Sciatic nerve (tissue), 2 donors: ENCODE data around the gene NGDN. TPM values are rescaled to one million over a fixed set of nuclear protein-coding genes. Genes with fewer than 3 reads are reported as not detected.
A peak's percentile ranks its signal among the peaks of the same experiment; 100 is the strongest.

Experiments
- ATAC-seq: fragments of 200-7000 bp; cut with Tn5 transposase; one replicate; pipeline ENCODE4 v1.9.1; 2020; ENCODE audit warnings: mild to moderate bottlenecking, moderate library complexity
- DNase-seq: peaks from one replicate; pipeline ENCODE4 v3.0.0-alpha.2; 2020; ENCODE audit warnings: low spot score
- intact Hi-C: fragments of 100-400 bp; cut with DNase I; formaldehyde crosslinking; loops from one replicate; pipeline ENCODE4 v1.14.2; 2022
- total RNA-seq: library from RNA; stranded (reverse); fragmentation: NEBNext Ultra II Directional; extraction: Animal tissue kit (Norgen Biotek cat#: 25700); gene quantifications from one replicate; pipeline ENCODE4 v1.2.1, GENCODE V29; 2021
- donor health status: DM: no; HTN: no; CAD: no.
- donor health status: DM: no; HTN: no; CAD: no.

NGDN gene
- total RNA-seq, 1 donor from 2014 or later: 41.1 TPM

GRCh38 chr14:23457587-23458445 lies 11.7 kb upstream of the NGDN start:
- ATAC-seq (no peak), DNase-seq (no peak)
- intact Hi-C loops: no loop called here

GRCh38 chr14:23460960-23461359 lies 8.5 kb upstream of the NGDN start:
- intact Hi-C loops: loop anchor here (10.0 kb wide), 1 partner anchor 136 kb away; the partner anchor contains the start of gene PABPN1
- ATAC-seq: no peak
- DNase-seq: no peak

- no peak for ATAC-seq
- intact Hi-C loops: loop anchor here (10.0 kb wide), 1 partner anchor 140 kb away; the partner anchor contains the start of gene PABPN1
Observed at GRCh38 chr14:23464700-23465099, 4.8 kb upstream of the NGDN start.

GRCh38 chr14:23465261-23465660 lies 4.2 kb upstream of the NGDN start:
- intact Hi-C loops: loop anchor here (10.0 kb wide), 1 partner anchor 140 kb away; the partner anchor contains the start of gene PABPN1
- DNase-seq (no peak), ATAC-seq (no peak)

More at GRCh38 chr14:23464700-23465099, 4.8 kb upstream of the NGDN start:
- DNase-seq: no peak

- no peak for ATAC-seq
- intact Hi-C loops: loop anchor here (10.0 kb wide), 1 partner anchor 144 kb away; the partner anchor contains the start of gene PABPN1
Observed at GRCh38 chr14:23468704-23469126, 788 bp upstream of the NGDN start.

GRCh38 chr14:23469906-23470403 lies 452 bp downstream of the NGDN start:
- ATAC-seq (no peak), DNase-seq (no peak)
- intact Hi-C loops: loop anchor here (10.0 kb wide), 1 partner anchor 145 kb away; the partner anchor contains the start of gene PABPN1

More at GRCh38 chr14:23468704-23469126, 788 bp upstream of the NGDN start:
- DNase-seq: no peak

- ATAC-seq: no peak
- intact Hi-C loops: no loop called here
- no peak for DNase-seq
Observed at GRCh38 chr14:23470947-23471346, 1.4 kb downstream of the NGDN start.

- DNase-seq (peak; percentile 75), ATAC-seq (peak; percentile 64)
- intact Hi-C loops: no loop called here
Observed at GRCh38 chr14:23478109-23478759, 8.7 kb downstream of the NGDN start.

GRCh38 chr14:23481362-23481970 lies 12.0 kb downstream of the NGDN start:
- ATAC-seq (no peak), DNase-seq (no peak)
- intact Hi-C loops: loop anchor here (5.0 kb wide), 1 partner anchor 81 kb away; no protein-coding TSS in a partner anchor

GRCh38 chr14:23481979-23482822 lies 12.7 kb downstream of the NGDN start:
- intact Hi-C loops: loop anchor here (5.0 kb wide), 1 partner anchor 80 kb away; no protein-coding TSS in a partner anchor
- ATAC-seq: no peak
- no peak for DNase-seq

- DNase-seq (no peak), ATAC-seq (no peak)
- intact Hi-C loops: loop anchor here (5.0 kb wide), 1 partner anchor 80 kb away; no protein-coding TSS in a partner anchor
Observed at GRCh38 chr14:23482823-23483148, 13.3 kb downstream of the NGDN start.

GRCh38 chr14:23483236-23483854 lies 13.8 kb downstream of the NGDN start:
- DNase-seq: no peak
- peak; percentile 52 for ATAC-seq
- intact Hi-C loops: loop anchor here (5.0 kb wide), 1 partner anchor 79 kb away; no protein-coding TSS in a partner anchor

GRCh38 chr14:23485326-23485725 lies 15.8 kb downstream of the NGDN start:
- intact Hi-C loops: no loop called here
- no peak for DNase-seq
- no peak for ATAC-seq

GRCh38 chr14:23486036-23486435 lies 16.5 kb downstream of the NGDN start:
- intact Hi-C loops: no loop called here
- DNase-seq (no peak), ATAC-seq (no peak)

- intact Hi-C loops: no loop called here
- DNase-seq: no peak
- no peak for ATAC-seq
Observed at GRCh38 chr14:23487216-23487615, 17.7 kb downstream of the NGDN start.

GRCh38 chr14:23492618-23493272 lies 23.2 kb downstream of the NGDN start:
- no peak for ATAC-seq
- DNase-seq: no peak
- intact Hi-C loops: no loop called here

GRCh38 chr14:23494223-23494622 lies 24.7 kb downstream of the NGDN start:
- no peak for DNase-seq
- ATAC-seq: no peak
- intact Hi-C loops: no loop called here
